A673 (cell line): ENCODE measurements around the gene OR11L1.

Experiments
- EZH2 ChIP-seq: fragments of 200-600 bp; sonication (generic); IDR thresholded peaks from 2 replicates; pipeline ENCODE4 v1.6.1; 2017; ENCODE audit warnings: borderline replicate concordance, low read depth, mild to moderate bottlenecking, mixed read lengths, antibody characterized with exemption, low read length; ENCODE audit not compliant: poor library complexity, severe bottlenecking
- TF ChIP-seq, protein P1 (sequence below): fragments of 300-800, 200-600 bp; sonication (generic); conservative IDR thresholded peaks from 2 replicates; pipeline ENCODE4 v1.5.1; 2017; ENCODE audit warnings: low read depth, mild to moderate bottlenecking, antibody characterized with exemption, low read length, moderate library complexity, mixed read lengths

DNA sequence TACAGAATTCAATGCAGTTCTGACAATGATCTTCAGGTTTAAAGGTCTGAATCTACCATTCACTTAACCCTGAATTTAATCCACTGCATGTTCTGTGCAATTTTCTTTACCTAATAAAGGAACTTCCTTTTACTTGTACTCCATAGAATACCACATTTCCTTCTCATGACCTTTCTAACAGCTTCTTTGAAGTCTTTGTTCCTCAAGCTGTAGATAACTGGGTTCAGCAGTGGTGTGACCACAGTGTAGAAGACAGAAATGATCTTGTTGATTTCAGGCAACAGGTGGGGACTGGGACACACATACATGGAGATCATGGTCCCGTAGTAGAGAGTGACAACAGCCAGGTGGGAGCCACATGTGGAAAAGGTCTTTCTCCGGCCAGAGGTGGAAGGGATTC, 878 bp downstream of the OR11L1 start:
- TF ChIP-seq, protein P1, sequence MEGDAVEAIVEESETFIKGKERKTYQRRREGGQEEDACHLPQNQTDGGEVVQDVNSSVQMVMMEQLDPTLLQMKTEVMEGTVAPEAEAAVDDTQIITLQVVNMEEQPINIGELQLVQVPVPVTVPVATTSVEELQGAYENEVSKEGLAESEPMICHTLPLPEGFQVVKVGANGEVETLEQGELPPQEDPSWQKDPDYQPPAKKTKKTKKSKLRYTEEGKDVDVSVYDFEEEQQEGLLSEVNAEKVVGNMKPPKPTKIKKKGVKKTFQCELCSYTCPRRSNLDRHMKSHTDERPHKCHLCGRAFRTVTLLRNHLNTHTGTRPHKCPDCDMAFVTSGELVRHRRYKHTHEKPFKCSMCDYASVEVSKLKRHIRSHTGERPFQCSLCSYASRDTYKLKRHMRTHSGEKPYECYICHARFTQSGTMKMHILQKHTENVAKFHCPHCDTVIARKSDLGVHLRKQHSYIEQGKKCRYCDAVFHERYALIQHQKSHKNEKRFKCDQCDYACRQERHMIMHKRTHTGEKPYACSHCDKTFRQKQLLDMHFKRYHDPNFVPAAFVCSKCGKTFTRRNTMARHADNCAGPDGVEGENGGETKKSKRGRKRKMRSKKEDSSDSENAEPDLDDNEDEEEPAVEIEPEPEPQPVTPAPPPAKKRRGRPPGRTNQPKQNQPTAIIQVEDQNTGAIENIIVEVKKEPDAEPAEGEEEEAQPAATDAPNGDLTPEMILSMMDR = no peak
- no peak for TF ChIP-seq EZH2
